NCI-H510A treated with DMSO at 0.1 percent for 48 hours (cell line): Measurements from ENCODE around the gene PRKCE.
"Not testable (repeated sequence)": the region's sequence is repeated elsewhere in the genome, so short reads cannot be mapped to it uniquely, and the experiment has no call there.

Source experiments
- DNase-seq: peaks from one replicate; lab custom pipeline; 2025; lab: John Stamatoyannopoulos, UW

PRKCE gene

DNA sequence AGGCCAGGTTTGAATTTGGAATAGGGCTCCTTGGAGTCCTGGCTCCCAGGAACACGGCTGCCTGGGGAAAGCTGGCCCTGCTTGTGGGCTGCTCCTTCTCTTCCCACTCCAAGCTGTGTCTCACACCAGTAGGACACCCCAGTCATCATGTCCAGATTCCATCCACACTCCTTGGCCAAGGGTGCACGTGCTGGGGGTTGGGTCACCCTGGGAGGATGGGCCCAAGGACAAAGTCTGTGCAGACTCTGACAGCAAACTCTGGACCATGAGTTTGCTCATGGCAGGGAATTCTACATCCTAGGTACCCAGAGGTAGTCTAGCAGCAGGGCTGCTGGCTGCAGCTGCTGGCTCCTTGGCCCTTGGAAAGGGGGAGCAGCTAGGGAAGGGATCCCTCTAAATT, 543.4 kb downstream of the PRKCE start:
- DNase-seq = no peak

DNA sequence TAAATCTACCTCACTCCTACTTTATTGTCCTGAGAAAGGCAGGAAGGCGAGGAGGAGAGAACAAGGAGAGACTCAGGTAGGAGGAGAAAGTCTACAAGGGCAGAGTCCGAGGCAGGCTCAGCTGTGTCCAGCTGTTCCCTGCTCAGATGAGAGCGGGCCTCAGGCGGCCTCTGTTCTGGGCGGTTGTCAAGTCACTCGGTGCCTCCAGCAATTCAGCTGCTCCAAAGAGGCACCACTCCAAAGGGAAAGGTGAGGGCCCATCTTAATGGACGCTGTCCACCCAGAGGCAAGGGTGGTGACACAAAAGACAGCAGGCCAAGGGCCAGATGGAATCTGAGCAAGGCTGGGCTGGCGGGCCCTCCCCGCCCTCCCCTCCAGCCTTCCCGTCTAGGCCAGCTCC, 544.3 kb downstream of the PRKCE start:
- no peak for DNase-seq

DNA sequence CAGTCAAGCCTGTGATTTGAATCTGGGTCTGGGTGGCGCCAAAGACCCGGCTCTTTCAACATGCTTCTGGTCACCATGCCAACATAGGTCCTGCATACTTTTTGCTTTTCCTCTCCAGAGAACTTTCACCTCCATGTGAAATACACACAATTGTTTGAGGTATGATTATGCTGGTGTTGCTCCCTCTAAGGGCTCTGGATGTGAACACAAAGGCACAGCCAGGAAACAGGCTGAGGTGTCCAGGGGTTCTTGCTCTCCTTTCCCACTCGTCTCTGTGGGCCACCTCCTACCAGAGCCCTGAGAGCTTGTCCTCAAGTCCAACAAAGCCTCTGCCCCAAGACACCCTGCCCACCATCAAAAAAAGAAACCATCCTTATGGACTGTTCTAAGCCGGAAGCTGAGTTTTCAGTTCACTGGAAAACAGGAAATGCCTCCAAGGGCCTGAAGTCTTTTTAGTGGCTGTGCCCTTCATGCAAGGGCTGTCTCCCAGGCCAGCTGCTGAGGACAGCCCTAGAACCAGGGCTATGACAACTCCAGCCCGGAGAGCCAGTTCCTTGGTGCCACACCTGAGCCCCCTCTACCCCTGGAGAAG, 545.5 kb downstream of the PRKCE start:
- no peak for DNase-seq

DNA sequence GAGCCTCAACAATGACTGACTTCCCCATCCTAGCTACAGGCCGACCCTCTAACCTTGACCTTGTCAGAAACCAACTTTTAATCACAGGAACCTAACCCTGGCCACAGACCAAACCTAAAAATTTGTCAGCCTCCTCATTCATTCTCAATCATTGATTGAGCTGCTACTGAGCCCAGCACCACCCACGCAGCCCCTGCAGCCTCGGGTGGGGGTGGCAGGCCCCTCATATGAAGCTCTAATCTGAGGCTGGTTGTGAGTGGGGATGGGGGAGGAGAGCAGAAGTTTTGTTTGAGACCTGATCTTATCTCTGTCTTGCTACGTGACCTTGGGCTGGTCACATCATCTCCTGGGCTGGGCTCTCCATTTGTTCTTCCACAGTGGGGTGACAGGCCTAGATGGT, 546.2 kb downstream of the PRKCE start:
- DNase-seq = no peak

DNA sequence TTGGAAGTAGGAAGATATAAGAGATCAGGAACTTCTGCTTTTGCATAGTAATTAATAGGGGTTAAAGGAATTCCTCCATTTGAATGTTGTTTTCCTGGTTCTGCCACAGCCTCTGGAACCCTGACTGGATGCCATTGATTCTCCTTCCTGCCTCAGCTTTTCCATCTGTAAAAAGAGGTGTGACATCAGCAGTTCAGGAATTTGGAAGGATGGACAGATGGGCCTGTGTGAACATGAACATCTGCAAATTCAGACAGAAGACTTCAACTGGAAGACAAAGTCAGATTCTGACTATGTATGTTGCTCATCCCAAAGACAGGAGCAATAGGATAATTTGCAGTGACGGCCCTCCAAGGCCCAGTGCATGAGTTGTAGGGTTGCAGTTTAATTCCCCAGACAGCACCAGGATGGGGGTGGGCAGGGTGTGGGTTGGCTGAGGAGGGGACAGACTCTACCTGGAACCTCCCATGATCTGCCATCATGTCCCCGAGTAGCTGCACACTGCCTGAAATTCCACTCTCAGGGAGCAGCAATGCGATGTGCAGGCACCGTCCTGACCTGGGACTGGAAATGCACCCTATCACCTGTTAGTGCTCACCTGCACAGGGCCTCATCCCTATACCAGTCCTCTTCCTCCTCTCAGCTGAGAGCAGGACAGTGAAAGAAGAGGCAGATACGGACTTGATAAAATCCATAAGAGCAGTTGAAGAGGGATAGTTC, 546.8 kb downstream of the PRKCE start:
- DNase-seq = no peak

DNA sequence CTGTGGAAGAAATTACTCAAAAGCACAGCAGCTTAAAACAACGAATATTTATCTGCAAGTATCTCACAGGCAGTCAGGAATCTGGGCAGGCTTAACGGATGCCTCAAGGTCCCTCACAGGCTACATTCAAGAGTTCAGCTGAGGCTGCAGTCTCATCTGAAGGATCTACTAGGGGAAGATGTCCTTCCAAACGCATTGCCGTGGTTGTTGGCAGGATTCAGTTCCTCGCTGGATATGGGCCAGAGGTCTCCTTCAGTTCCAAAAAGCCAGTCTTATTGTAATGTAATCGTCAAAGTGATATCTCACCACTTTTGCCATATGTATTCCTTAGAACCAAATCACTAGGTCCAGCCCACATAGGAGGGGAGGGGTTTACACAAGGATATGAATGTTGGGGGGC, 547.5 kb downstream of the PRKCE start:
- no peak for DNase-seq

DNA sequence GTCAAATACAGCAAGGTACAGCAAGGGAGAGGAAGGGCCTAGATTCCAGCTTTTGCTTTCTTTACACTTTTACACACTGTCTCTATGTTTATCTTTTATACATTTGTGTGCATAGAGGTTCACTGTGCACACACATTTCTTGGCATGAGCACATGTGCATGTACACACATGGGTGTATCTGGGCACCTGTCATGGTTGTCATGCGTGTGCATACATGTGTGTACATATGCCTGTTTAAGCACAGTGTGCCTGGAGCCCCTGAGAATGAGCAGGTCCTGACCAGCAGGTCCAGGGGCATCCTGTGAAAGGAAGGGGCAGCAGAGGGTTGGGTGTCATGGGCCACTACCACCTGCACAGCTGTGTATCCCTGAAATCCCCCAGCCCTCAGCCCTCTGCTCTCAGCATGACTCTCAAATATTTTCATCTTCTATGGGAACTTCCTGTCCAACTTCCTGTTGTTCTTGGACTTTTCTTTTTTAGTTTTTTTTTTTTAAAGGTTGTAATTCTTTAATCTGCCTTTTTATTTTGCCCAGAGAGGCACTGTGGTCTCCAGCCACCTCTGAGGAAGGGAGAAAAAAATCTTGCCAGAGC, 548.7 kb downstream of the PRKCE start:
- DNase-seq = no peak

DNA sequence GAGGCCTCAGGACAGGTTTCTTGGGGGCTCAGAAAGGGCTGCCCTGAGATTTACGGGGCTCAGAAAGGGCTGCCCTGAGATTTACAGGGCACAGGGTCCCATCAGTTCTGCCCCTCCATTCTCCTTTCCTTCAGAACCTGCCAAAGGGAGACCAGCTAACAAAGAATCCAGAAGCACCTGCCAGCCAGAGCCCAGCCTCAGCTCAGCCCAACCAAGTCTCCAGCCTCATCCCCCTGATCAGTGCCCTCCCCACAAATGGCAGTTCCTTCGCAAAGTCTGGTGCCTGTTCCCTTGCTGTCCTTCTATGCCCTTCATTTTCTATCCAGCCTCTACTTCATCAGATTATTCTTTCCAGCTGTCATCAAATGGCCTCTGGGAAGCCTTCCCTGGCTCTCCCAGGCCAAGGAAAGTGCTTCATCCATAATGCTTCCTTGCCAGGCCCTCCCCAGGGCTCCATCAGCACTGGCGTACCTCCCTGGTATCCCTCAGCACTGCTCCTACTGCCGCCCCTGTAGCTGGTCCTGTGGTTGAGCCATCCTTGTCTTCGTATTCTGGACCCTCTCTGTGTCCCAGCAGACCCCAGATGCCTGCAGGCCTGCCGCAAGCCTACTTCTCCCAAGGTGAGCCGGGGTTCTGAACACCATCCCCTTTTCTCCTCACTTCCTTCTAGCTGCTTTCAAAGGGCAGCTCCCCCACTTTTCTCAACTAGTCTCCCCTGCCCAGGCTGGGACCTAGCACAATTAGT, 549.6 kb downstream of the PRKCE start:
- no peak for DNase-seq

DNA sequence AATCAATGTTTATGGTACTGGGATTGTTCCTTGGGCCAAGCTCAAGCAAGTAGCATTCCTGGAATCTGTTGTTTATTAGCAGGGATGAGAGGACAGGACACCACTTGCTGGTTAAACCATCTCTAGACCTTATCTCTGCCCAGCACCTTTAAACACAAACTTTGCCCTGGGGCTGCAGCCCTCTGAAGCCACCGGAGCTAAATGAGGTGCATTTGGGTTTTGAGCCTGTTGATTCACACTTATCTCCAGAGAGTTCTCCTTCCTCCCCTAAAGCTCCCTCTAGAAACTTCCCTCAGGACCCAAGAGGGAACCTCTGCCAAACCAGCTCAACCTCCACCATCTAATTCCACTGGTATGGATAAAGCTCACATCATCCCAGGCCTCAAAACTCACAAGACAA, 551.0 kb downstream of the PRKCE start:
- no peak for DNase-seq

DNA sequence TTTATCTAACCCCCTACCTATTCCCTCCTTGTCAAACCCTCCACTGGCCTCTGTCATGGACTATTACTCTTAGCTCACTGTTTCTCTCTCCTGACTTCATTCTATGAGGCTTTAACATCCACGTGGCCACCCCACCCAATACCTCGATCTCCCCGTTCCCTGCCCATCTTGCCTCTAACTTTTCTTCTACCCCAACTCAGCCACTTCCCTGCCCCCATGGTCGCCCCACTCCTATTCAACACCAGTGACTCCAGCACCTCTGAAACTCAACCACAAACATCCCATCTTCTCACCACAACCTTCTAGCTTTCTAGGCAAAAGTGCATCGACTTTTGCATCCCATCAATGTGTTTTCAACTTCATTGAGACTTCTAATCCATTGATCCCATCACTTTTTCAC, 551.5 kb downstream of the PRKCE start:
- no peak for DNase-seq

DNA sequence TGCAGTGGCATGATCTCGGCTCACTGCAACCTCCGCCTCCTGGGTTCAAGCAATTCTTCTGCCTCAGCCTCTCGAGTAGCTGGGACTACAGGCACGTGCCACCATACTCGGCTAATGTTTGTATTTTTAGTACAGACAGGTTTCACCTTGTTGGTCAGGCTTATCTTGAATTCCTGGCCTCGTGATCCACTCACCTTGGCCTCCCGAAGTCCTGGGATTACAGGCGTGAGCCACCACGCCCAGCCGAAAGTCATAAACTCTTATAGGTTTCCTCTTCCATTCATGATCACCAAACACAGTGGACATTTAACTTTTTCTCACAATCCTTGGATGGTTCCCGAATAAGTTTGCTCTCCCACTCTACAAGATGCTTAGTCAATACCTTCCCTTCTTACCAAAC, 552.2 kb downstream of the PRKCE start:
- not testable (repeated sequence) for DNase-seq

DNA sequence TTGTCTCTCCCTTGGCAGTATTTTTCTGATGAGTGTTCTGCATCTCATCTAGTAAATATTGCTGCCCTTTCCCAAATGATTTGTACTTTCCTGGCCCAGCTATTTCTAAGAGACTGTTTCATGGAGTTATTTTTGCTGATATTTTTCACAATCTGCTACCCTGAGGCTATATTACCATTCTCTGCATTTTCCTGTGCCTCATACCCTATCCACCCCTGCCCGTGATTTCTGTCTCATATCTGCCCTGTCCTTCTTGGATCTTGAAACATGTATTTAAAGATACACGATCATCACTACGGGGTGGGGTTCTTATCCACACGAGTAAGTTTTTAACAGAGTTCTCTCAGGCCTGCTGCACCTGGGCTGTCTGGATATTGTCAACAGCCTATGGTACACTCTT, 556.1 kb downstream of the PRKCE start:
- no peak for DNase-seq

DNA sequence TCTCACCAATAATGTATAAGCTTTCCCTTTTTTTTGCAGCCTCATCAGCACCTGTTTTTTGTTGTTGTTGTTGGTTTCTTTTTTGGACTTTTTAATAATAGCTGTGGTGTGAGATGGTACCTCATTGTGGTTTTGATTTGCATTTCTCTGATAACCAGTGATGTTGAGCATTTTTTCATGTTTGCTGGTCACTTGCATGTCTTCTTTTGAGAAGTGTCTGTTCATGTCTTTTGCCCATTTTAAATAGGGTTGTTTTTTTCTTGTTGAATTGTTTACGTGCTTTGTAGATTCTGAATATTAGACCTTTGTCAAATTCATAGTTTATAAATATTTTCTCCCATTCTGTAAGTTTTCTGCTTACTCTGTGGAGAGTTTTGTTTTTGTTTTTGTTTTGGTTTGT, 557.3 kb downstream of the PRKCE start:
- no peak for DNase-seq

DNA sequence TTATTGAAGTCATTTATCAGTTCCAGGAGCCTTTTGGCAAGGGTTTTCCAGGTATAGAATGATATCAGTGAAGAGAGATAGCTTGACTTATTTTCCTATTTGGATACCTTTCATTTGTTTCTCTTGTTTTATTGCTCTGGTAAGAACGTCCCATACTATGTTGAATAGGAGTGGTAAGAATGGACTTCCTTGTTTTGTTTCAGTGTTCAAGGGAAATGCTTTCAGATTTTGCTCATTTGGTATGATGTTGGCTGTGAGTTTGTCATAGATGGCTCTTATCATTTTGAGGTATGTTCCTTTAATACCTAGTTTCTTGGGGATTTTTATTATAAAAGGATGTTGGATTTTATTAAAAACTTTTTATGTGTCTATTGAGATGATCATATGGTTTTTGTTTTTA, 558.6 kb downstream of the PRKCE start:
- no peak for DNase-seq

DNA sequence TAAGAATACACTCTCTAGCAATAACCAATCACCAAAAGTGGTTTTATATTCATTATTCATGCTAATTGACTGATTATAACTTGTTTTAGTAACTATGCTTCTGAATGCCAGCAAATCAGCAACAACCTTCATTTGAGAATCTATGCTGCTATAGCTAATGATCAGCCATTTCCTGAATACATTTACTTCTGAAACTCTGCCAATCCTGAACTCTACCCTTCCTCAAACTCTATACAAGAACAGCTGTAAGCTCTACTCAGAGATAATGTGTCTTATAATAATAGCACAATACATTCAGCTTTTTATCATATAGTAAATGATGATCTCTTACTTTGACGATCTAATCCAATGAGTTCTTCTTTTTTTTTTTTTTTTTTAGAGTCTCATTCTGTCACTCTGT, 560.0 kb downstream of the PRKCE start:
- DNase-seq = no peak

DNA sequence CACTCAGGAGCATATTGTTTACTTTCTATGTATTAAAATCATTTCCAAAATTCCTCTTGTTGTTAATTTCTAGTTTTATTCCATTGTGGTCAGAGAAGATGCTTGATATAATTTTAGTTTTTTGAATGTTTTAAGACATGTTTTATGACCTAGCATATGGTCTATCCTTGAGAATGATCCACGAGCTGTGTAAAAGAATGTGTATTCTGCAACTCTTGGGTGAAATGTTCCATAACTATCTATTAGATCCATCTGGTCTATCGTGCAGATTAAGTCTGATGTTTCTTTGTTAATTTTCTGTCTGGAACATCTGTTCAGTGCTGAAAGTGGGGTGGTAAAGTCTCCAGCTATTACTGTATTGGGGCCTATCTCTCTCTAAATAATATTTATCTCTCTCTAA, 562.4 kb downstream of the PRKCE start:
- no peak for DNase-seq

DNA sequence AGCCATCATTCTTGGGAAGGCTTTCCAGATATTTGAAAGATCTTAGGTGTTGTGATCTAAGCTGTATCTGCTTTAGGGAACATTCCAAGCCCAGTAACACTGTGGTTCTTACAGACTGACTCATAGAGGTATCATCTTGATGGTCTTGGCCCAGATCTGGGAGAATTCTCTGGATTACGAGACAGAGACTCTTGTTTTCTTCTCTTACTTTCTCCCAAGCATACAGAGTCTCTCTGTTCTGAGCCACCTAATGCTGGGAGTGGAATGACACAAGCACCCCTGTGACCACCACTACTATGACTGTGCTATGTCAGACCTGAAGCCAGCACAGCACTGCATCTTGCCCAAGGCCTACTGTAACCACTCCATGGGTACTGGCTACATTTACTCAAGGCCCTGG, 564.7 kb downstream of the PRKCE start:
- DNase-seq = no peak

DNA sequence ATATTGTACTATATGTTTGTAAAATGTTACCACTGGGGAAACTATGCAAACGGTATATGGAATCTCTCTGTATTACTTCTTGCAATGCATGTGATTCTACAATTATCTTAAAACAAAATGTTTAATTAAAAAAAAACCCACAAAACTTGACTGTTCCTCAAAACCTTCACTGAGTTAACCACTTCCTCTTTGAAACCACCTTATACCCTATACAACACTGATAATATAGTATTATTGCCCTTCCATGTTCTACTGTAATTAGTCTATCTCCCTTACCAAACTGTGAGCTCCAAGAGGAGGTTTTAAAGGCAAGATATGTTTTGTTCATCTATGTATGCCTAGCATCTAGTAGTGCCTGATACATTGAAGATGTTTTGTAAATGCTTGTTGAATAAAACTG, 572.0 kb downstream of the PRKCE start:
- not testable (repeated sequence) for DNase-seq

DNA sequence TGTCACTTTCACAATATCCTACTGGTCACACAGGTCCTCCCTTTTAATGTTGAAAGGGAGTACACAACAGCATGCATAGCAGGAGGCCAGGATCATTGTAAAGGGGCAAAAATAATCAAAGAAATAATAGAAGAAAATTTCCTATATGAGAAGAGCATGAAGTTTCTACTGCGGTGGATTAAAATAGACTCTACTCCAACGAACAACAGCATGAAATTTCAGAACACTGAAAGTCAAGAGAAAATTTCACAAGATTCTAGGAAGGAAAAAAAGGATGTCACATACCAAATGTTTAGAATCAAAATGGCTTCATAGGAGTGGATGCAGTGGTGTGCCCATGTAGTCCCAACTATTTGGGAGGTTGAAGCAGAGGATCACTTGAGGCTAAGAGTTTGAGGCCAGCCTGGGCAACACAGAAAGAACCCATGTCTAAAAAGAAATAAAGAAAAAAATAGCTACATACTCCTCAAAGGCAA, 573.7 kb downstream of the PRKCE start:
- no peak for DNase-seq

DNA sequence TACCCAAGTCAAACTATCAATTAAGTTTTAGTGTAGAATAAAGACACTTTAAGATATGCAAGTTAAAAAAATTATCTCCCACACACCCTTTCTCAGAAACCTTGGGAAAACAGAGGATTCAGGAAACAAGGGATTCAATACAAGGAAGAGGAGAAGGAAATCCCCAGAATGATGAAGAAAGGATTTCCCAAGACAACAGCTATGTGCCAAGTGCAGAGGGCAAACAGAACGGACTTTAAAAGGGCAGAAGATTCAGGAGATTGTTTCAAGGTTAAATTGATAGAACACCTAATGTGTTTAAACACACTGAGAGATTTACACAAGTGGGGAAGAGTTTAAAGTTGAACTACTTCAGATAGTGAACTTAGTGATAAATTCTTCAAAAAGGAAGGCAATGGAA, 574.3 kb downstream of the PRKCE start:
- DNase-seq = no peak

DNA sequence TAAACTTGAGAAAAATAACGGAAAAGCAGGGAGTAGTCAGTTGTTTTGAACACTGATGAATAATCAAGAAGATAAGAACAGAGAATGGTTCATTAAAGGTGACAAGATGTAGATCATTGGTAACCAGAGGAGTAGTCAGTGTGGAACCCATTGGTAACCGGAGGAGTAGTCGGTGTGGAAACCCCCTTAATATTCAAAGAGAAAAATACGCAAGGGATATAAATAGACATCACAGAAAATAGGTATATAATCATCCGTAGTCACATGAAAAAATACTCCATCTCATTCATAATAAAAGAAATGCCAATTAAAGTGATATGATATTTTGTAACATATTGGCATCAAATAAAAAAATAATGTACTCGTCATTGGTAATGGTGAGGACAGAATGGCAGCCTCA, 575.1 kb downstream of the PRKCE start:
- no peak for DNase-seq

DNA sequence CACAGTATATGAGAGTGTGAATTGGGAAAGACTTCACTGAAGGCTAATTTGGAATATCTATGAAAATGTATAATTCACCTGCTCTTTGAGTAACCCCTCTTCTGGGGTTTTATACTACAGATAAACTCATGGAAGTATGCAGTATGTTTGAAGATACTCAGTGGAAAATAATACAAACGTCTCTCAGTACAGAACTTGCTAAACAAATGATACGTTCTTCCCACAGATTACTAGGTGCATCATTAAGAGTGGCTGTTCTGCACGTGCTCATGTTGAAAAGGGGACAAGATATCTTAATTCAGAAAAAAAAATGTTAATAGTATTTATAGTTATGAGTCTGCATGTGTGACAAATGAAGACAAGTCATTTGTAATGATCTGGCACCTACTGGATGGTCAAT, 575.5 kb downstream of the PRKCE start:
- no peak for DNase-seq

DNA sequence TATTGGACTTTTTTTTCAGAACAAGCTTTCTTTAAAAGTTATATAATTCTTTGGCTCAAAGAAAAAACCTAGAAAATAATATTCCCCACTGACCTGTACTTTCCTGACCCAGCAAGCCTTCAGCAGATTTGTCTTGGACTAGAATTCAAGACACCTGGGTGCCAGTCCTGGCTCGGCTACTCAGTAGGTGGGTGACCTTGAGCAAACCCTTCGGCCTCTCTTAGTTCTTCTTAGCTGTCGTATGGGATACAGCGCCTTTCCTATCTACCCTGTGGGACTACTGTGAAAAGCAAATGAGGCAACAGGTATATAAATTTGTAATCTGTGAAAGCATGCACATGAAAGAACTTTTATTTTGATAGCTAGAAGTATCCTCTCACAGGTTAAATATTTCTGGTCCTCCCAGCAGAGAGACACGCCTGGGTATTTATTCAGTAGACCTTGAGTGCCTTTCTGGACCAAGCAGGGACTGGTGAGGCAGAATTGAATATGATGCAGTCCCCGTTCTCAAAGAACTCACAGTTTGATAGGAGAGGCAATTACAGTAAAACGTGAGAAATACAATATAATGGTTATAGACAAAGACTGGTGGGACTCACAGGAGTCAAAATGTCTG, 576.3 kb downstream of the PRKCE start:
- no peak for DNase-seq
